DND-41 (cell line): ENCODE measurements around the gene SYNDIG1.

Source experiments
- CTCF ChIP-seq: IDR thresholded peaks from 2 replicates; pipeline ENCODE4 v1.5.1; 2012; ENCODE audit warnings: borderline replicate concordance, low read length, moderate library complexity, mild to moderate bottlenecking; ENCODE audit not compliant: poor library complexity, severe bottlenecking; ENCODE audit errors: extremely low read depth
- EZH2 ChIP-seq: IDR thresholded peaks from 3 replicates; pipeline ENCODE4 v1.6.1; 2012; ENCODE audit warnings: borderline replicate concordance, low read depth, mild to moderate bottlenecking, moderate library complexity, low read length, inconsistent platforms; ENCODE audit not compliant: severe bottlenecking

GRCh38 chr20:24545168-24545567, 75.7 kb downstream of the SYNDIG1 start:
- TF ChIP-seq EZH2 (no peak), CTCF (no peak)
